ENCODE data around the gene CDKAL1. TPM values are rescaled to one million over a fixed set of nuclear protein-coding genes. Genes with fewer than 3 reads are reported as not detected.

CDKAL1 gene
- total RNA-seq, 2 donors from 2014 or later: 12.1 to 19.0 TPM

GRCh38 chr6:21005816-21006570, 471.7 kb downstream of the CDKAL1 start:
- Histone ChIP-seq H3K9me3 (no peaks in the 10 kb centered on the region), H3K27me3 (replicated peaks; ENCODE audit: insufficient read depth) (no peaks in the 10 kb centered on the region), H3K4me3 (no peak overlapping the region), H3K4me1 (replicated peaks) (no peaks in the 10 kb centered on the region), H3K27ac (no peak overlapping the region), H3K36me3 (no peaks in the 10 kb centered on the region)
- intact Hi-C loops (cut with DNase I): no loop called here
- TF ChIP-seq POLR2AphosphoS5 (IDR thresholded peaks at IDR 0.05) (no peak), POLR2A (IDR thresholded peaks at IDR 0.05) (no peak), CTCF (IDR thresholded peaks at IDR 0.05) (no peak)
- 70% methylated on average over 3 of the region's 3 CpGs for WGBS
- DNase-seq (ENCODE audit: low spot score): no peak

GRCh38 chr6:21019614-21020013, 485.4 kb downstream of the CDKAL1 start:
- Histone ChIP-seq H3K4me3 (no peak overlapping the region), H3K27ac (no peak overlapping the region), H3K27me3 (replicated peaks; ENCODE audit: insufficient read depth) (no peaks in the 10 kb centered on the region), H3K4me1 (replicated peaks) (no peaks in the 10 kb centered on the region), H3K9me3 (no peaks in the 10 kb centered on the region), H3K36me3 (no peaks in the 10 kb centered on the region)
- whole genome bisulfite sequencing: 87% methylated on average over 2 of the region's 2 CpGs
- intact Hi-C loops (cut with DNase I): no loop called here
- TF ChIP-seq CTCF (IDR thresholded peaks at IDR 0.05) (peak in 1 of 4 experiments; percentile 25), POLR2A (IDR thresholded peaks at IDR 0.05) (no peak), POLR2AphosphoS5 (IDR thresholded peaks at IDR 0.05) (no peak)
- DNase-seq (ENCODE audit: low spot score): no peak

- Histone ChIP-seq H3K27me3 (replicated peaks; ENCODE audit: insufficient read depth) (no peaks in the 10 kb centered on the region), H3K9me3 (no peaks in the 10 kb centered on the region), H3K36me3 (no peaks in the 10 kb centered on the region), H3K27ac (no peak overlapping the region), H3K4me3 (no peak overlapping the region), H3K4me1 (replicated peaks) (no peaks in the 10 kb centered on the region)
- peak; percentile 30 for DNase-seq (ENCODE audit: low spot score)
- TF ChIP-seq POLR2AphosphoS5 (IDR thresholded peaks at IDR 0.05) (no peak), CTCF (IDR thresholded peaks at IDR 0.05) (no peak), POLR2A (IDR thresholded peaks at IDR 0.05) (no peak)
- 36% methylated on average over 7 of the region's 7 CpGs for WGBS
- intact Hi-C loops (cut with DNase I): no loop called here
These were observed 488.3 kb downstream of the CDKAL1 start for GRCh38 chr6:21022343-21023107.

- H3K4me1 ChIP-seq (replicated peaks): no peaks in the 10 kb centered on the region
- H3K36me3 ChIP-seq: no peaks in the 10 kb centered on the region
- intact Hi-C loops (cut with DNase I): no loop called here
- H3K27ac ChIP-seq: no peak overlapping the region
- DNase-seq (ENCODE audit: low spot score): no peak
- H3K27me3 ChIP-seq (replicated peaks; ENCODE audit: insufficient read depth): no peaks in the 10 kb centered on the region
- WGBS: 83% methylated on average over 3 of the region's 3 CpGs
- no peak overlapping the region for H3K4me3 ChIP-seq
- TF ChIP-seq POLR2A (IDR thresholded peaks at IDR 0.05): no peak
- no peak for TF ChIP-seq CTCF (IDR thresholded peaks at IDR 0.05)
- no peak for TF ChIP-seq POLR2AphosphoS5 (IDR thresholded peaks at IDR 0.05)
- H3K9me3 ChIP-seq: no peaks in the 10 kb centered on the region
These were observed 489.0 kb downstream of the CDKAL1 start for GRCh38 chr6:21023210-21023609.

All from prostate gland (tissue), 2 donors.